ENCODE measurements around the gene EBPL. TPM values are rescaled to one million over a fixed set of nuclear protein-coding genes. Genes with fewer than 3 reads are reported as not detected.
"Not testable (repeated sequence)": the region's sequence is repeated elsewhere in the genome, so short reads cannot be mapped to it uniquely, and the experiment has no call there.

EBPL gene
- total RNA-seq, 5 donors from 2014 or later (not counting 1 experiment from before 2014, with no cell fraction given): 15.7 to 32.3 (median 22.7) TPM

GRCh38 chr13:49714757-49715156 lies 23.5 kb upstream of the EBPL start:
- Histone ChIP-seq H3K27ac (ENCODE audit: low read length) (no peak overlapping the region), H3K4me1 (ENCODE audit: control insufficient read depth in 1 of 2, extremely low read depth in 1 of 2, insufficient read depth in 2 of 2, low read length in 2 of 2) (no peaks in the 10 kb centered on the region), H3K36me3 (ENCODE audit: control insufficient read depth in 2 of 2, extremely low read depth in 1 of 2, insufficient read depth in 1 of 2, low read length in 1 of 2) (peaks cover 8 to 35% of the 10 kb centered on the region in 2 donors), H3K27me3 (replicated peaks in 1 of 2; ENCODE audit: control insufficient read depth in 2 of 2, extremely low read depth in 1 of 2, insufficient read depth in 2 of 2, low read length in 1 of 2) (no peaks in the 10 kb centered on the region), H3K9me3 (peaks cover 11% of the 10 kb centered on the region), H3K4me3 (ENCODE audit: control insufficient read depth in 1 of 2, extremely low read depth in 1 of 2, low read length in 1 of 2) (no peak overlapping the region)
- ATAC-seq (replicated peaks in 1 of 4): no peak
- Mint-ChIP-seq H3K27me3 (no peaks in the 10 kb centered on the region), H3K36me3 (peaks cover 69% of the 10 kb centered on the region), H3K27ac (no peak overlapping the region), H3K4me3 (no peak overlapping the region), H3K4me1 (no peaks in the 10 kb centered on the region), H3K9me3 (peaks cover 12 to 25% (median 16%) of the 10 kb centered on the region in 3 donors)
- POLR2A ChIA-PET: no interaction called here
- WGBS (ENCODE audit: insufficient coverage): no CpG with 5 or more reads among the region's 1 CpG
- DNase-seq: no peak
- CTCF ChIA-PET: no interaction called here

GRCh38 chr13:49711218-49711863 lies 20.1 kb upstream of the EBPL start:
- Mint-ChIP-seq H3K9me3 (peaks cover 4 to 15% (median 6%) of the 10 kb centered on the region in 3 donors), H3K36me3 (peaks cover 58% of the 10 kb centered on the region), H3K4me3 (no peak overlapping the region), H3K27ac (no peak overlapping the region), H3K4me1 (no peaks in the 10 kb centered on the region), H3K27me3 (no peaks in the 10 kb centered on the region)
- no peak overlapping the region for H3K4me3 ChIP-seq (ENCODE audit: control insufficient read depth in 1 of 2, extremely low read depth in 1 of 2, low read length in 1 of 2)
- no peaks in the 10 kb centered on the region for H3K27me3 ChIP-seq (replicated peaks in 1 of 2; ENCODE audit: control insufficient read depth in 2 of 2, extremely low read depth in 1 of 2, insufficient read depth in 2 of 2, low read length in 1 of 2)
- ATAC-seq (replicated peaks in 1 of 4) (no peak), DNase-seq (no peak)
- no CpG with 5 or more reads among the region's 2 CpGs for WGBS (ENCODE audit: insufficient coverage)
- H3K4me1 ChIP-seq (ENCODE audit: control insufficient read depth in 1 of 2, extremely low read depth in 1 of 2, insufficient read depth in 2 of 2, low read length in 2 of 2): no peaks in the 10 kb centered on the region
- ChIA-PET POLR2A (no interaction called here), CTCF (no interaction called here)
- peaks cover 8% of the 10 kb centered on the region for H3K9me3 ChIP-seq
- H3K27ac ChIP-seq (ENCODE audit: low read length): no peak overlapping the region
- peaks cover 4 to 32% of the 10 kb centered on the region in 2 donors for H3K36me3 ChIP-seq (ENCODE audit: control insufficient read depth in 2 of 2, extremely low read depth in 1 of 2, insufficient read depth in 1 of 2, low read length in 1 of 2)

- H3K36me3 ChIP-seq (ENCODE audit: control insufficient read depth in 2 of 2, extremely low read depth in 1 of 2, insufficient read depth in 1 of 2, low read length in 1 of 2): peaks cover 0 to 45% of the 10 kb centered on the region in 2 donors
- CTCF ChIA-PET; H3K9me3 ChIP-seq; H3K27ac Mint-ChIP-seq; H3K4me1 ChIP-seq (ENCODE audit: control insufficient read depth in 1 of 2, extremely low read depth in 1 of 2, insufficient read depth in 2 of 2, low read length in 2 of 2); H3K27ac ChIP-seq (ENCODE audit: low read length); ATAC-seq (replicated peaks in 1 of 4); H3K27me3 ChIP-seq (replicated peaks in 1 of 2; ENCODE audit: control insufficient read depth in 2 of 2, extremely low read depth in 1 of 2, insufficient read depth in 2 of 2, low read length in 1 of 2); H3K4me3 Mint-ChIP-seq; H3K9me3 Mint-ChIP-seq; H3K27me3 Mint-ChIP-seq; DNase-seq; H3K4me1 Mint-ChIP-seq; H3K4me3 ChIP-seq (ENCODE audit: control insufficient read depth in 1 of 2, extremely low read depth in 1 of 2, low read length in 1 of 2); POLR2A ChIA-PET: not testable (repeated sequence)
- WGBS (ENCODE audit: insufficient coverage): no CpG with 5 or more reads among the region's 7 CpGs
- peaks cover 34% of the 10 kb centered on the region for H3K36me3 Mint-ChIP-seq
Observed at GRCh38 chr13:49704264-49704663, 13.0 kb upstream of the EBPL start.

GRCh38 chr13:49701491-49701890 lies 10.2 kb upstream of the EBPL start:
- Mint-ChIP-seq H3K4me3 (no peak overlapping the region), H3K4me1 (no peaks in the 10 kb centered on the region), H3K36me3 (peaks cover 19% of the 10 kb centered on the region), H3K27ac (no peak overlapping the region), H3K9me3 (no peaks in the 10 kb centered on the region), H3K27me3 (no peaks in the 10 kb centered on the region)
- POLR2A ChIA-PET: no interaction called here
- no peak overlapping the region for H3K4me3 ChIP-seq (ENCODE audit: control insufficient read depth in 1 of 2, extremely low read depth in 1 of 2, low read length in 1 of 2)
- CTCF ChIA-PET: no interaction called here
- H3K27me3 ChIP-seq (replicated peaks in 1 of 2; ENCODE audit: control insufficient read depth in 2 of 2, extremely low read depth in 1 of 2, insufficient read depth in 2 of 2, low read length in 1 of 2): no peaks in the 10 kb centered on the region
- H3K4me1 ChIP-seq (ENCODE audit: control insufficient read depth in 1 of 2, extremely low read depth in 1 of 2, insufficient read depth in 2 of 2, low read length in 2 of 2): no peaks in the 10 kb centered on the region
- no peak overlapping the region for H3K27ac ChIP-seq (ENCODE audit: low read length)
- peaks cover 0 to 29% of the 10 kb centered on the region in 2 donors for H3K36me3 ChIP-seq (ENCODE audit: control insufficient read depth in 2 of 2, extremely low read depth in 1 of 2, insufficient read depth in 1 of 2, low read length in 1 of 2)
- no peaks in the 10 kb centered on the region for H3K9me3 ChIP-seq
- no peak for DNase-seq
- ATAC-seq (replicated peaks in 1 of 4): no peak

GRCh38 chr13:49697468-49697867 lies 6.2 kb upstream of the EBPL start:
- DNase-seq (no peak), ATAC-seq (replicated peaks in 1 of 4) (no peak)
- no peak overlapping the region for H3K4me3 ChIP-seq (ENCODE audit: control insufficient read depth in 1 of 2, extremely low read depth in 1 of 2, low read length in 1 of 2)
- CTCF ChIA-PET: no interaction called here
- Mint-ChIP-seq H3K4me1 (peaks cover 0 to 4% (median 2%) of the 10 kb centered on the region in 3 donors), H3K36me3 (peaks cover 12% of the 10 kb centered on the region), H3K4me3 (no peak overlapping the region), H3K27me3 (no peaks in the 10 kb centered on the region), H3K27ac (no peak overlapping the region), H3K9me3 (no peaks in the 10 kb centered on the region)
- no peaks in the 10 kb centered on the region for H3K9me3 ChIP-seq
- H3K27ac ChIP-seq (ENCODE audit: low read length): no peak overlapping the region
- no CpG with 5 or more reads among the region's 3 CpGs for WGBS (ENCODE audit: insufficient coverage)
- H3K4me1 ChIP-seq (ENCODE audit: control insufficient read depth in 1 of 2, extremely low read depth in 1 of 2, insufficient read depth in 2 of 2, low read length in 2 of 2): no peaks in the 10 kb centered on the region
- POLR2A ChIA-PET: interaction anchor here in 1 of 2 donors (0.5 kb wide), 1 partner anchor 11 kb away, joined by 8 read pairs; no protein-coding TSS in a partner anchor
- H3K27me3 ChIP-seq (replicated peaks in 1 of 2; ENCODE audit: control insufficient read depth in 2 of 2, extremely low read depth in 1 of 2, insufficient read depth in 2 of 2, low read length in 1 of 2): no peaks in the 10 kb centered on the region
- peaks cover 0 to 12% of the 10 kb centered on the region in 2 donors for H3K36me3 ChIP-seq (ENCODE audit: control insufficient read depth in 2 of 2, extremely low read depth in 1 of 2, insufficient read depth in 1 of 2, low read length in 1 of 2)

GRCh38 chr13:49694446-49694845 lies 3.2 kb upstream of the EBPL start:
- H3K9me3 ChIP-seq: no peaks in the 10 kb centered on the region
- H3K36me3 Mint-ChIP-seq: peaks cover 2% of the 10 kb centered on the region
- no peaks in the 10 kb centered on the region for H3K9me3 Mint-ChIP-seq
- ChIA-PET POLR2A (no interaction called here), CTCF (no interaction called here)
- H3K4me3 ChIP-seq (ENCODE audit: control insufficient read depth in 1 of 2, extremely low read depth in 1 of 2, low read length in 1 of 2): no peak overlapping the region
- H3K4me3 Mint-ChIP-seq: no peak overlapping the region
- ATAC-seq (replicated peaks in 1 of 4) (no peak), DNase-seq (no peak)
- no peaks in the 10 kb centered on the region for H3K27me3 Mint-ChIP-seq
- peaks cover 6 to 17% of the 10 kb centered on the region in 2 experiments for H3K4me1 ChIP-seq (ENCODE audit: control insufficient read depth in 1 of 2, extremely low read depth in 1 of 2, insufficient read depth in 2 of 2, low read length in 2 of 2)
- no CpG with 5 or more reads among the region's 1 CpG for WGBS (ENCODE audit: insufficient coverage)
- H3K4me1 Mint-ChIP-seq: peaks cover 12 to 22% (median 19%) of the 10 kb centered on the region in 3 donors
- no peaks in the 10 kb centered on the region for H3K27me3 ChIP-seq (replicated peaks in 1 of 2; ENCODE audit: control insufficient read depth in 2 of 2, extremely low read depth in 1 of 2, insufficient read depth in 2 of 2, low read length in 1 of 2)
- H3K27ac ChIP-seq (ENCODE audit: low read length): no peak overlapping the region
- H3K36me3 ChIP-seq (ENCODE audit: control insufficient read depth in 2 of 2, extremely low read depth in 1 of 2, insufficient read depth in 1 of 2, low read length in 1 of 2): no peaks in the 10 kb centered on the region
- H3K27ac Mint-ChIP-seq: no peak overlapping the region

GRCh38 chr13:49693877-49694276 lies 2.6 kb upstream of the EBPL start:
- Mint-ChIP-seq H3K9me3 (no peaks in the 10 kb centered on the region), H3K36me3 (peaks cover 2% of the 10 kb centered on the region), H3K27ac (peak overlapping the region in 1 of 2 donors; percentile 13), H3K4me1 (peaks cover 12 to 26% (median 20%) of the 10 kb centered on the region in 3 donors), H3K27me3 (no peaks in the 10 kb centered on the region), H3K4me3 (no peak overlapping the region)
- Histone ChIP-seq H3K27ac (ENCODE audit: low read length) (no peak overlapping the region), H3K27me3 (replicated peaks in 1 of 2; ENCODE audit: control insufficient read depth in 2 of 2, extremely low read depth in 1 of 2, insufficient read depth in 2 of 2, low read length in 1 of 2) (no peaks in the 10 kb centered on the region), H3K36me3 (ENCODE audit: control insufficient read depth in 2 of 2, extremely low read depth in 1 of 2, insufficient read depth in 1 of 2, low read length in 1 of 2) (no peaks in the 10 kb centered on the region), H3K9me3 (no peaks in the 10 kb centered on the region), H3K4me3 (ENCODE audit: control insufficient read depth in 1 of 2, extremely low read depth in 1 of 2, low read length in 1 of 2) (no peak overlapping the region), H3K4me1 (ENCODE audit: control insufficient read depth in 1 of 2, extremely low read depth in 1 of 2, insufficient read depth in 2 of 2, low read length in 2 of 2) (peaks cover 6 to 17% of the 10 kb centered on the region in 2 experiments)
- POLR2A ChIA-PET: no interaction called here
- 93% methylated on average over 3 of the region's 3 CpGs for WGBS (ENCODE audit: insufficient coverage)
- CTCF ChIA-PET: no interaction called here
- no peak for DNase-seq
- ATAC-seq (replicated peaks in 1 of 4): no peak

Measured in T-cell (primary cell).